Activated CD8-positive, alpha-beta memory T cell treated with anti-CD3 and anti-CD28 coated beads for 36 hours (primary cell): ENCODE data around the gene FXN. TPM values are rescaled to one million over a fixed set of nuclear protein-coding genes. Genes with fewer than 3 reads are reported as not detected.

Experiments
- total RNA-seq, 2 experiments: library from RNA; stranded (reverse); gene quantifications; one replicate each; pipeline ENCODE4 v1.2.3, GENCODE V29; 2021

Gene FXN
- total RNA-seq, 2 experiments from 2014 or later, result 34.4 to 35.6 TPM

Other genes starting within 250 kb of the FXN start
- not detected for gene PRKACG, start 21.6 kb upstream of the FXN start, total RNA-seq
- 10 to 100 TPM; 14.1 to 16.6 TPM for gene TJP2, start 138.5 kb downstream of the FXN start, total RNA-seq